ENCODE data around the gene CMSS1. TPM values are rescaled to one million over a fixed set of nuclear protein-coding genes. Genes with fewer than 3 reads are reported as not detected.

CMSS1 gene
- total RNA-seq, 1 donor = 8.6 TPM

GRCh38 chr3:100030346-100030745, 212.7 kb downstream of the CMSS1 start:
- TF ChIP-seq CTCF (IDR thresholded peaks at IDR 0.05; ENCODE audit: insufficient read depth, low read depth, low read length) = no peak
- H3K4me3 ChIP-seq (ENCODE audit: low read depth, low read length) = no peak overlapping the region
- DNase-seq (ENCODE audit: low read depth) = no peak

GRCh38 chr3:100030914-100031425, 213.3 kb downstream of the CMSS1 start:
- no peak overlapping the region for H3K4me3 ChIP-seq (ENCODE audit: low read depth, low read length)
- DNase-seq (ENCODE audit: low read depth) = no peak
- TF ChIP-seq CTCF (IDR thresholded peaks at IDR 0.05; ENCODE audit: insufficient read depth, low read depth, low read length) = no peak

- H3K4me3 ChIP-seq (ENCODE audit: low read depth, low read length) = no peak overlapping the region
- peak; percentile 87 for DNase-seq (ENCODE audit: low read depth)
- no peak for TF ChIP-seq CTCF (IDR thresholded peaks at IDR 0.05; ENCODE audit: insufficient read depth, low read depth, low read length)
Observed at GRCh38 chr3:100032243-100032642, 214.6 kb downstream of the CMSS1 start.

- no peak overlapping the region for H3K4me3 ChIP-seq (ENCODE audit: low read depth, low read length)
- peak; percentile 97 for DNase-seq (ENCODE audit: low read depth)
- no peak for TF ChIP-seq CTCF (IDR thresholded peaks at IDR 0.05; ENCODE audit: insufficient read depth, low read depth, low read length)
Observed at GRCh38 chr3:100033184-100033583, 215.5 kb downstream of the CMSS1 start.

GRCh38 chr3:100033903-100034471, 216.3 kb downstream of the CMSS1 start:
- no peak for TF ChIP-seq CTCF (IDR thresholded peaks at IDR 0.05; ENCODE audit: insufficient read depth, low read depth, low read length)
- peak; percentile 81 for DNase-seq (ENCODE audit: low read depth)
- H3K4me3 ChIP-seq (ENCODE audit: low read depth, low read length) = no peak overlapping the region

GRCh38 chr3:100039075-100039474, 221.4 kb downstream of the CMSS1 start:
- no peak for DNase-seq (ENCODE audit: low read depth)
- TF ChIP-seq CTCF (IDR thresholded peaks at IDR 0.05; ENCODE audit: insufficient read depth, low read depth, low read length) = no peak

More at GRCh38 chr3:100039075-100039474, 221.4 kb downstream of the CMSS1 start:
- no peak overlapping the region for H3K4me3 ChIP-seq (ENCODE audit: low read depth, low read length)

Measured in fibroblast of villous mesenchyme (primary cell).